H1 (cell line): ENCODE data around the gene BCAS3. TPM values are rescaled to one million over a fixed set of nuclear protein-coding genes. Genes with fewer than 3 reads are reported as not detected.

Experiments used
- CBX5 ChIP-seq: fragments of 300-800, 300-1000 bp; sonication (generic); IDR thresholded peaks from 2 replicates; pipeline ENCODE4 v1.7.1; 2016; ENCODE audit warnings: antibody characterized with exemption, low read length, low read depth
- EGR1 ChIP-seq: IDR thresholded peaks from 2 replicates; pipeline ENCODE4 v1.6.1; 2011; ENCODE audit warnings: low read depth, low read length, borderline replicate concordance
- EZH2 ChIP-seq: fragments of 200-600 bp; sonication (generic); IDR thresholded peaks from 2 replicates; pipeline ENCODE4 v1.7.1; 2012; ENCODE audit warnings: low read depth, mild to moderate bottlenecking, moderate library complexity, low read length, inconsistent platforms; ENCODE audit not compliant: severe bottlenecking
- JUN ChIP-seq: IDR thresholded peaks from 2 replicates; pipeline ENCODE4 v1.6.1; 2011; ENCODE audit warnings: low read depth, mild to moderate bottlenecking, improper control_type of control experiment, low read length
- PHF8 ChIP-seq: fragments of 200-600 bp; sonication (generic); conservative IDR thresholded peaks from 2 replicates; pipeline ENCODE4 v1.7.1; 2012; ENCODE audit warnings: low read depth, mild to moderate bottlenecking, inconsistent platforms, low read length, moderate library complexity
- RFX5 ChIP-seq: IDR thresholded peaks from 2 replicates; pipeline ENCODE4 v1.6.1; 2011; ENCODE audit warnings: low read depth, low read length, improper control_type of control experiment, borderline replicate concordance
- SP4 ChIP-seq: IDR thresholded peaks from 2 replicates; pipeline ENCODE4 v1.6.1; 2012; ENCODE audit warnings: low read length, inconsistent platforms
- USF2 ChIP-seq: IDR thresholded peaks from 2 replicates; pipeline ENCODE4 v1.6.1; 2011; ENCODE audit warnings: low read length, improper control_type of control experiment
- polyA plus RNA-seq, 7 experiments: library from polyadenylated mRNA; depleted of rRNA in 3 of 7; stranded (reverse) in 5 of 7; unstranded in 2 of 7; fragments of >200 nt in 5 of 7; fragments of 200-250 nt in 2 of 7; gene quantifications; 1 replicate in 5 of 7; 2 replicates in 1 of 7; 4 replicates in 1 of 7; pipeline versions ENCODE4 v1.2.1 to v1.2.3, GENCODE V29; 2011 to 2013; ENCODE audit warnings: missing spikeins in 2 of 7, mixed read lengths in 2 of 7
- total RNA-seq: library from RNA; stranded (reverse); fragmentation: NEBNext Ultra II Directional; extraction: Animal tissue kit (Norgen Biotek cat#: 25700); gene quantifications from 2 replicates; pipeline ENCODE4 v1.2.1, GENCODE V29; 2021

The BCAS3 gene
- total and polyA plus RNA-seq, 2 of the 8 experiments (the other 6 are each of a cell fraction or from before 2014, with no cell fraction given) = 9.9 to 13.3 TPM

- TF ChIP-seq USF2 (no peak), PHF8 (no peak), JUN (no peak), SP4 (no peak), RFX5 (no peak), EGR1 (no peak), EZH2 (no peak), CBX5 (no peak)
These were observed 375.8 kb downstream of the BCAS3 start (continued) for GRCh38 chr17:61053469-61053868.
